Activated T-helper 1 cell treated with Interleukin-2 at 50 U/mL for 16 hours (primary cell): ENCODE data around the gene IGSF9.
"Not testable (repeated sequence)": the region's sequence is repeated elsewhere in the genome, so short reads cannot be mapped to it uniquely, and the experiment has no call there.

Experiments used
- DNase-seq: peaks from one replicate; pipeline ENCODE4 v3.0.0-alpha.2; 2020; ENCODE audit warnings: low read depth

Gene IGSF9

DNA sequence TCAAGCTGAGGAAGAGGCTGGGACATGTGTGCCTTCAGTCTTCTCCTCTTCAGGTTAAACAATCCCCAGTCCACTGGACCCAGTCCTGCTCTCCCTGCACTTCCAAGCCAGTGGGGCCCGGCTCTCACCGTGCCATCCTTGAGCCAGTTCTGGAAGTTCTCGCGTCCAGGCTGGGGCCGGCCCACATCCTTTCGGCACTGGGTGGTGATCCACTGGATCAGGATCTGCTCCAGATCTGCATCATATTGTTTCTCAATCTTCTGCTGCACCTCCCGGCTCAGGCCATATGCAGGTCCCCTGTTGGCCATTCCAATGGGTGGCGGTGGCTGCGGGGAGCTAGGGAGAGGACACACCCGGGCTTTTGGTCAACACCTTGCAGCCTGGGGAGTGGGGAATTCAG lies 25.2 kb downstream of the IGSF9 start:
- DNase-seq = no peak

DNA sequence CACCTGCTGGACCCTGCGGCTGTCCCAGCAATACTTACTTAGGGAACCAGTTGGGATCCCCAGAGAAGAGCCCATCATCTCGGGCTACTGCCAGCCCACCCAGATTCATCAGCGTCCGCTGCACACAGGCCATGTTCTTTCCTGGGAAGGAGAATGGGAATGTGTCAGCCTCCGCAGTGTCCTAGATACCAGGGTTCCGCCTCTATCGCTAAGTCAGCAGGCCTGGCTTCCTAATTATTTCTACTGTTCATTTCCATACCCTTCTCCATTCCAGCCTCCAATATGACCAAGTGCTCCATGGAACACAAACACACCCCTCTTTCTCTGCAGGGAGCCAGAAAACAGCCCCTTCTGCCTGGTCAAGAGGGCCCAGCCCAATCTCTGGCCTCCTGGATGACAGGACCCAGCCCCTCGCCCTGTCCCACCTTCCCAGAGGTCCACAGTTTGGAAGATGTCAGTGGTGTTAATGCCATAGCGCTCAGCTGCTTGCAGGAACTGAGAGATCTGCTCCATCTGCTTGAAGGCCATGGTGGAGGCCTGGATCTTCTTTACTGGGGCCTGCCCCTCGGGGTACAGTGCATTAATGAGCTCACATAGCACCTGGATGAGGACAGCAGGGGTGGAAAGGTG lies 26.1 kb downstream of the IGSF9 start:
- no peak for DNase-seq

DNA sequence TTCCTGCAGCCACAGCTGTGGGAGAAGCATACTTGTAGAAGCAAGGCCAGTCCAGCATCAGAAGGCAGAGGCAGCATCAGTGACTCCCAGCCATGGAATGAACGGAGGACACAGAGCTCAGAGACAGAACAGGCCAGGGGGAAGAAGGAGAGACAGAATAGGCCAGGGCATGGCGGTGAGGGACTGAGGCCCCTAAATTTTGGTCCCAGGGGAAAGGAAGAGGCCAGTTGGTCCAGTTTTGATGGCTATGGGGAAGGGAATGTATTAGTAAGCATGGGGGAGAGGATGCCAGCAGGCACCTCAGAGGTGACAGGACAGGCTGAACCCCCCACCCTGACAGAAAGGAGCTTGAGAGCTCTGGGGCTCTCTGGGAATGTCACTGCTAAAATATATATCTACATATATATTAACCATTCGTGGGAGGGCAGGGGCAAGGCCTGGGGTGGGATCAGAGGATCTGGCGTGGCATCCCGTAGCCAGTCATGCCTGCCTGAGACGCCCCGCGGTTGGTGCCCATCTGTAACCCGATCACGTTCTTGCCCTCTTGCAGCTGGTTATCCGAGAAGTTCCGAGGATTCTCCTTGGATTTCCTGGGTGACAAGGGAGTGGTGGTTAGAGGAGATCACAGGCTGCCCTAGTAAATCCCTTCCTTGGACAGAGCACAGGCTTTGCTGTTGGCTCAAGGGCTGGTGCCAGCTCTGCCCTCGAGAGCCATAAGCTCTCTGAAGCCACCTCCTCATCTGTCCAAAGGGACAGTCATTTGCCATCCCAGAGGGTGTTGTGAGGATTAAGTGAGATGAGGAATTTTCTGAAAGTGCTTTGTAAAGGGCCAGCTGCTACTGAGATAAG lies 26.8 kb downstream of the IGSF9 start:
- no peak for DNase-seq

DNA sequence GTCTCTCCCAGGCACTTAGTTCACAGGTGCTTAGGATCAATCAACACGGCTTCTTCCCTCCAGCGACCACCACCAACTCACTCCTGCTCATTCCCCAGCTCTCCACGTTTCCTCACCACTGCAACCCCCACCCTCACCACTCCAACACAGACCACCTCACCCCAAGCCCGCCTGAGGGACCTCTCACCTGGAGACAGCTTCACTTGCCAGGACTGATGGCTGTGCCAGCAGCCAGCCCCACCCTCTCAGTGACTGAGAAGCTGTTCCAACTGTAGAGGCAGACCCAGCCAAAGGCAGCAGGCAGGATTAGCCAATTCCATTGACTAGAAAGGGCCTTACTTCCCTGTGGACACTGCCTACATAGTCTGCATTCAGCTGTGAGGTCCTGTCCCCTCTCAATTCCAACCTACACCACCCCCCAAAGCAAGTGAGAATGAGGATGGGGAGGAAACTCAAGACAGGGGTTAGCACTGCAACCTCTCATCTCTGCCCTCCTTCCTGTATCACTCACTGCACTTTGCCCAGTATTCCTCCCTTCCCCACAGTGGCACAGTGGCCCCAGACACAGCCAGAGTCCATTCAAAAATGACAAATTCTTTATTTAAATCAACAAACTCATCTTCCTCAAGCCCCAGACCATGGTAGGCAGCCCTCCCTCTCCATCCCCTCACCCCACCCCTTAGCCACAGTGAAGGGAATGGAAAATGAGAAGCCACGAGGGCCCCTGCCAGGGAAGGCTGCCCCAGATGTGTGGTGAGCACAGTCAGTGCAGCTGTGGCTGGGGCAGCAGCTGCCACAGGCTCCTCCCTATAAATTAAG lies 27.7 kb downstream of the IGSF9 start:
- DNase-seq = no peak

DNA sequence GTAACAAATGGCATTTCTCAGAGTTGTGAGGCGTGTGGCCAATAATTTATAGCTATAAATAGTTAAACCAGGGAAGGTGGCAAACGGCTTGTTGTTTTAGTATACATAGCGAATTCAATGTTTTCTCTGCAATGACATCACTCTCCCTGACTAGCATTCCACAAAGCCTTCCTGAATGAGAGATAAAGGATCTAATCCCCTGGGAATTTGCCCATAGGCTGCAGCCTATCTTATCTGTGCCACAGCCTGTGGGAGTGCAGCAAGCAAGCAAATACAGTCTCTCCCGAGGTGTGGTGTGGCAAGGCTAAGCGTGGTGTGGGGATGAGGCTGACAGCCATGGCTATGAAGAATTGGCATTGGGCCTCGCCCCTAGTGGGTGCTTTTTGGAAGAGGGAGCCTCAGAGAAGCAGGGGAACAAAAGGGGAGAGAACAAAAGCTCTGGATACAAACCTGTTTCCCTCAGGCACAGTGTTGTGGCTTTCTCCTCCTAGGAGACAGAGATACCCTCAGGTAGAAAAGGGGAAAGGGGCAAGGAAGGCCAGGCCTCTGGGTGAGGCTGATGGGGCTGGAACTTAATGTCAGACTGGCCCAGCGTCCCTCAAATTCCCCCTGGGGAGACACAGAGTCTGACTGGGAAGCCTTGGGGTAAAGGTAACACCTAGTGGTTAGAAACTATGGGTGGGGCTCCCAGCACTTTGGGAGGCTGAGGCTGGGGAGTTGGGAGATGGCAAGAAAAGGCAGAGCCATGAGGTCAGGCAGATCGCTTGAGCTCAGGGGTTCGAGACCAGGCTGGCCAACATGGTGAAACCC lies 29.0 kb downstream of the IGSF9 start:
- DNase-seq = no peak

DNA sequence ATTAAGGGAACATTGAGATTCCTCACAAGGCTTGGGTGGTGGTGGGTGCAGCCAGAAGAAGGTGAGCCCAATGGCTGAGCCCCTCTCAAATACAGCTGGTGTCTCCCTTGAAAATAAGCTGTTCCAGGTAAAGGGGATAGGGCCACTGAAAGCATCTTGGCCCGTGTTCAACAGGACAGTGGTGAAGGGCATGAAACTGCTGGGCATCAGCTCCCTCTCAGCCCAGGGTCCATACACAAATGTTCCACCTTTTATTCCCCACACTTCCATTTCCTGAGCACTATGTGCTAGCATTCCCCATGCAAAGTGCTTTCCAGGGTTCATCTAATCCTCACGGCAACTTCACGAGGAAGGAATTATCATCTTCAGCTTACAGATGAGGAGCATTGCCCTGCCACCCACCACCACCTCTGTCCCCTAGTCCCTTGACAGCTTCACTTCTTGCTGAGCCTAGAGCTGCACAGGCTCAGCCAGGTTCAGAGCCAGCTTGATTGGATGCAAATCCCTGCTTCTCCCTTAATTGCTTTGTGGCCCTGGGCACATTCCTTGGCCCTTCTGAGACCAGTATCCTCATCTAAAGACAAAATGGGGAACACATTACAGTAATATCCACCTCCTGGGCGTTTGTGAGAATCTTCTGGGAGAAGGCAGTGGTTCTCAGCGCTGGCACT lies 29.7 kb downstream of the IGSF9 start:
- no peak for DNase-seq

DNA sequence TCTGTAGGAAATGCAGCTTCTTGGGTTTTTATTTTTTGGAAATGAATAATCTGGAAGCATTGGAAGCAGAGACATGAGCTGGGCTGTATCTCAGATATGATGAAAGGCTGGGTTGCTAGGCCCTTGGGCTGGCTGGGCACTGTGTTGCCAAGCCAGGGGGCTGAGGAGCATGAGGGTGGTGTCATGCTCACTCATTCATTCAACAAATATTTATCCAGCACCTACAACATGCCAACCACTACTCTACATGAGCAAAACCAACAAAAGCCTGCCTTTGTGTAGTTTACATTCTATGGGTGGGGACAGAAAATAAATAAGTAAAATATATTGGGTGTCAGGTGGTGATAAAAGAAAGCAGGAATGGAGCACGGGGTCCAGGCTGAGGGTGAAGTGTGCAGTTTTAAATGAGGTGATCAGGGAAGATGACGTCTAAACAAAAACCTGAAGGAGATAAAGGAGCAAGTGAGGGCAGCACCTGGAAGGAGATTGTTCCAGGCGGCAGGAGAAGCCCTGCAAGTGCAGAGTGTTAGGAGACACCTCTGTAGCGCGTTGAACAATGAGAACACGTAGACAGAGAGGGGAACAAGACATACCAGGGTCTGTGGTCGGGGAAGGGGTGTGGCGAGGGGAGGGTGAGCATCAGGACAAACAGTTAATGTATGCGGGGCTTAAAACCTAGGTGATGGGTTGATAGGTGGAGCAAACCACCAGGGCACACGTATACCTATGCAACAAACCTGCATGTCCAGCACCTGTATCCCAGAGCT lies 31.0 kb downstream of the IGSF9 start:
- DNase-seq = no peak

DNA sequence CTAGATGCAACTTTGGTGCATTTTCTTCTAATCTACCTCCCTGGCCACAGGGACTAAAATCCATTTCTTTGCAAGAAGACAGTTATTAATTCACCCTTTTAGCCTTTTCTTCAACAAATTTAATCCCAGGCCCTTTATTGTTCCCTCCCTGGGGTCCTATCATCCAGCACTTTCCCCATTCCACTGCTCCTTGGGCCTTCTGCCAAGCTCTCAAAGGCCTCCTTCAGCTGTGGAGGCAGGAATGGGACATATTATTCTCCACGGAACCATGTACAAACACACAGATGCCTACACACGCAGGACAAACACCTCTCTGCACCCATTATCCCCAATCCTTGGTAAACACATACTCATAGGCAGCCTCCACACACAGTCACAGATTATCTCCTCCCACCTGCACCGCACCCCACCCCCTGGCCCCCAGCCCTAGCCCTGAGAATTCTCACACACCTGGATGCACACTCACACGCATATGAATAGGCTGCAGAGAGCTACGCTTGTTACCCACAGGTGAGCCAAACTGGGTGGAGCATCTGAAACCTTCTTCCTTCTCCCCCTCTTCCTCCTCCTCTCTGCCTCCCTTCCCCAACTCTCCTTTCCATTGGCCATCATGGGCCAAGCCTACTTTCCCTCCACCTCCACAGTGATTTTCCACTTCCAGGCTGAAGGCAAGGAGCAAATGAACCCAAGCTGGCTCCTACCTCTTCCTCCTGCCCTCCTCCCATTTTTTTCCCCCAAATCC lies 31.8 kb downstream of the IGSF9 start:
- no peak for DNase-seq

DNA sequence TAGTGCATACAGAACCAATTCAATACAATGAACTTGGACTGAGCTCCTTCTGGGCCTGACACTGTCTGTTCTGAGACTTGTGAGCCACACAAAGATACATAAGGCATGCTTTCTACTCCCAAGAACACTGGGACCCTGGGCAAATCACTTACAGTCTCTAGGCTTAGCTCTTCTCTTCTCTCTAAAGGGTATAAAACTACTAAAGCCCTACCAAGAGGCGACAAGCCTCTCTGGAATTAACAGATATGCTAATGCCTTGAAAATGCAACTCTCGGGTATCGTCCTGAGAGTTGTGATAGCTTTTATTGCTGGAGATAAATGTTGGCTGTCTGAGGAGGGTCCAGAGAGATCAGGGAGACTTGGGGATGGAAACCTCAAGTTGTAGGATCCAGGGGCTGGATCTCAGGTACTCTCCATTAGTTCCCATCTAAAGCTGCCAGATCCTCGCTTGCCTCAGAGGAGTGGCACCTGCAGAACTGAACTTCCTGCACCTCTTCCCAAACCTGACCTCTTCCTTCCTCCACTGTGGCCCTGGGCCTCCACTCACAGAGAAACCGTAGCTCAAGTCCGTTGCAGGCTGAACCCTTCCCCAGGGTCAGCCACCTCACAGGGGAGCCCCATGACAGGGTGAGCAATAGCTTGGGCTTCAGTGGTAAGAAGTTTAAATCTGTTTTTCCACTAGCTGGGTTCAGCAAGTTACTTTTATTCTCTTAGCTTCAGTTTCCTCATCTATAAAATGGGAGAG lies 33.9 kb downstream of the IGSF9 start:
- no peak for DNase-seq

DNA sequence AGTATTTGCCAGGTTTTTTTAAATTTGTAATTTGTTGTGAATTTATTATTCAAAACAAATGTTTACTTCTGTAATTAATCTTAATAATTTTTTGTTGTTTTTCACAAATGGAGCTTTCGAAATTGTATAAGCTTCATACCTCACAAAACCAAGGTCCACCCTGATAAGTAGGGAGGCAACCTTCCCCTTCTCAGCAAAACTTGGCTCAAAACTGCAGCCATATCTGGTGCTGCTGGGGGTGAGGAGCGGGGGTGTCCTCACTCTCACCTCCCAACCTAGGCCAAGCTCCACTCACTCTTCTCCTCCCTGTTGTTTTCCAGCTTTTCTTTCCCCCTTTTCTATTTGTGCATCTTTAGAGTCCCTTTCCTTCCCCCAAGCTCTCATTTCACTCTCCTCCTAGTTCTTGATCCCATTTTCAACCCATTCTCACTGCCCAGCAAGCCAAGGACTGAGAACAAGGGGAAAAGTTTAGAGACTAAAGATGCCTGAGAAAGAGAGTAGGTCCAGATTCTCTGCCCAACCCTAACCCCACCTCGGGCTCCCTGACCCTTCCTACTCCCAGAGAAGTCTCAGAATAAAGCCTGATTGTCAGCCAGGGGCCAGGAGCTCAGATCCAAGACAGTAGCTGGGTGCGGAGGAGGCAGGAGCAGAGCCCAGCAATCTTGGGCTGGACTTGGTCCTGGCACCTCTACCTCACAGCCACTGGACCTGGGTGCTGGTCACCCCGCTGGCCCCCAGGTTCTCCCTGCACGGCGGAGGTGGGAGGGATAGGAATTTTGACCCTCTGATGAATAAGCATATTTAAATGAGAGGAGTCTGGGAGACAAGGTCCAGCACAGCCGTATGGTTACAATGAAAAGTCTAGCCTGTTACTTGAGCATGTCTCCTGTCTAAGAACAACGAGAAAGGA lies 37.1 kb downstream of the IGSF9 start:
- no peak for DNase-seq

DNA sequence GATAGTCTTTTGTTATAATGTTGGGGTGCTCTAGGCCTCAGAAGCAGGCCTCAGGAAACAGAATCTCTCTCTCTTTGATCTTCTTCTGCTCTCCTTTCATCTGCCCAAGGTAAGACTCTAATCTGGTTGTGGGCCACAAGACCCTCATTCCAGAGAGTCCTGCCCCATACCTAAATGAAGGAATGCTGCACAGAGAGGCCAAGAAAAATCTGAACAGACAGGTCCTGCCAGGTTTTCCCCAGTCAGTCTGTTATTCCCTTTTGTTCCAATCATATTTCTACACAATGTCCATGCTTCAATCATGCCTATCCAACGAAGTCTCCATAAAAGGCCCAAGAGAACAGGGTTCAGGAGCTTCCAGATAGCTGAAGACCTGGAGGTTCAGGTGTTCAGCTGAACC lies 38.5 kb downstream of the IGSF9 start:
- DNase-seq = no peak

DNA sequence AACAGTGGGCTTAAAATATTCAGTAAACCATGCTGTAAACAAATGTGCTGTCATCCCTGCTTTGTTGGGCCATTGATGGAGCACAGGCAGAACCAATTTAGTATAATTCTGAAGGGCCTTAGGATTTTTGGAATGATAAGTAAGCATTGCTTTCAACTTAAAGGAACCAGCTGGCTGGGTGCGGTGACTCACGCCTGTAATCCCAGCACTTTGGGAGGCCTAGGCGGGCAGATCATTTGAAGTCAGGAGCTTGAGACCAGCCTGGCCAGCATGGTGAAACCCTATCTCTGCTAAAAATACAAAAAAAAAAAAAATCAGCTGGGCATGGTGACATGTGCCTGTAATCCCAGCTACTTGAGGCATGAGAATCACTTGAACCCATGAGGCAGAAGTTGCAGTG lies 41.4 kb downstream of the IGSF9 start:
- not testable (repeated sequence) for DNase-seq

DNA sequence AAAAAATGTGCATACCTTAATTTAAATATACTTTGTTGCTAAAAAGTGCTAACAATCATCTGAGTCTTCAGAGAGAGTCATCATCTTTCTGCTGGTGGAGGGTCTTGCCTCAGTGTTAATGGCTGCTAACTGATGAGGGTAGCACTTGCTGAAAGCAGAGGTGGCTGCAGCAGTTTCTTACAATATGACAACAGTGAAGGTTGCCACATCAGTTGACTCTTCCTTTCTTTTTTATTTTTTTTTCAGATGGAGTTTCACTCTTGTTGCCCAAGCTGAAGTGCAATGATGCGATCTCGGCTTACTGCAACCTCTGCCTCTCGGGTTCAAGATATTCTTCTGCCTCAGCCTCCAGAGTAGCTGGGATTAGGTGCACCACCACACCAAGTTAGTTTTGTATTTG lies 42.9 kb downstream of the IGSF9 start:
- no peak for DNase-seq

DNA sequence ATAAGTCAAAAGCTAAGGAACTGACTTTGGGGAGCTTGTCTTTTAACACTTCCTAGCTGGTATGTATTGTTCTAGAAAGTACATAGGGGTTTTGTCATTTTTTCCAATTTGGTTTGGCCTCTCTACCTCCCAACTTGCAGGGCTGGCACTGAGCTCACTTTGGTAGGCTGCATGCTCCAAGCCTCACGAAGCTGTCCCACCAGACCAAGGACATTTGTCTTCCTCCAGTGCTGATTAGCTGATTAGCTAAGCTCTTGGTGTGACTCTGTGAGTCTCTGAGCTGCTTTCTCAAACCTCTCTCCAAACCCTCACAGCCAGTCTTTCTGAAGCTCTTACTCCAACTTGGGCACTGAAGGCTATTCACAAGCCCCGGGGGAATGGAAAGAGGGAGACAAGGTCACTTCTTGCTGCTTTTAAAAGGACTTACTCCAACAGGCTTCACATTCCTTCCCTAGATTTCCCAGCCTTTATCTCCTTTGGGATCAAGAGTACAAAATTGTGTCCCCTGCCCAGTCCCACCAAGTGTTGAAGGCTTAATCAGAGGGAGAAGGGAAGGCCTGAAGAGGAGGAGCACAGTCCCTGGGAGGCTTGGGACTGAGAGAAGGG lies 44.6 kb downstream of the IGSF9 start:
- no peak for DNase-seq

DNA sequence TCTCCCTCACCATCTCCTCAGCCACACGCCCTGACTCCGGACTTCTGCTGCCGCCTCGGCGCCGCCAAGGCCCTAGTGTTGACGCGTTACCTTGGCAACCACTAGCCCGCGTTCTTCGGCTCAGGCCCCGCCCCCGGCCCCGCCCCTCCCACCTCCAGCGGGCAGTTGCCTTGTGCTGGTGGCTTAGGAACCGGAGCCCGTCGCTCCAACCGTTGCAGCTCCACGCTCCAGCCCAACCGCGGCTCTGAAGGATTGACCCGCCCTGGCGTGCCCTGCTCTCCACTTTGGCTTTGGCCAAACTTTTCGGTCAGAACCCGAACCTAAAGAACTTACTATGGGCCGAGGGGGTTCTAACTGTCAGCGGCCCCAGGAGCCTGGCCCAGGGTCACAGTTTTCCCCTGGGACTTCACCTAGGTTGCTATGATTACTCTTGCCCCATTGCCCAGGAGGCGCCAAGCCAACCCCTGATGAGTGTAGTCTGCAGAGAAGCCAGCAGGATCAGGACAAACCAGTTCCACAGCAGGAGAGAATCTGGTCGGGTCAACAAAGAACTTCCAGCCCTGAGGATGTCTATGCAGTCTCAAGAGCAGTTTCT lies 45.2 kb downstream of the IGSF9 start, which contains the start of gene CFAP45:
CFAP45 (minus strand) TSS at position 80 of the 595 bp plus-strand sequence; CDS start at position 13, 67 bp downstream.
- DNase-seq = no peak

DNA sequence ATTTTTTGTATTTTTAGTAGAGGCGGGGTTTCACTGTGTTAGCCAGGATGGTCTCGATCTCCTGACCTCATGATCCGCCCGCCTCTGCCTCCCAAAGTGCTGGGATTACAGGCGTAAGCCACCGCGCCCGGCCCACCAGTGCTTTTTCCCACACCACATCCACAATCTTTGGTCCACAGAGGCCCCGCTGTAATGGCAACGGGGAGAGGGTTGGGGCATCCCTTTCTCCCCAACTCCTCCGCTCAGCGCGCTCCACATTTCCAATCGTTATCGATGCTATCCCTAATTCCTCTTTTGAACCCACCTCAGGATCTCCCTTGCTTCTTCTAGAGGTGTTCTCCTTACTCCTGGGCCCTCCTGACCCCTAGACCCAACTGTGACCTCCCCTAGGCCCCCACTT lies 45.8 kb downstream of the IGSF9 start:
- not testable (repeated sequence) for DNase-seq

DNA sequence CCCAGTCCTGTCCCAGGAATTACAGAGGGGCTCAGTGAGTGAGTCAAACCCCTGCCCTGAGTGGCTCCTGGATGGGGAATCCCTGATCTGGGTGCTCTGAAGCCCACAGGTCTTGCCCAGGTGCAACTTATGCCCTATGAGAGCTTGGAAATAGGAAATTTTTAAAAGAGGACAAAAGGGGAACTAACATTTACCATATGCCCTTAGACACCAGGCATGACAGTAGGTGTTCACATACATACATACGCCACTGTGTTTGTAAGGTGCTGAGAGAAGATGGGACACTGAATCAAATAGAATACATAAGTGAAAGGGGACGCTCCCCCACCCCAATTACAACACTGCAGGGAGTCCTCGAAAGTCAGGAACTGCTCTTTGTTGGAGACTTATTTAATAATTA lies 46.9 kb downstream of the IGSF9 start:
- no peak for DNase-seq
